NCI-H460 (cell line): Measurements from ENCODE around the gene GP9. TPM values are rescaled to one million over a fixed set of nuclear protein-coding genes. Genes with fewer than 3 reads are reported as not detected.

ENCODE experiments used
- DNase-seq: peaks from one replicate; pipeline ENCODE4 v3.0.0-alpha.2; 2016; ENCODE audit warnings: low read depth; ENCODE audit errors: extremely low read depth
- total RNA-seq: library from RNA; depleted of rRNA; stranded (reverse); fragments of >200 nt; shearing (Covaris generic); gene quantifications from 2 replicates; pipeline ENCODE4 v1.2.3, GENCODE V29; 2014

GP9 gene
- total RNA-seq, 1 experiment from 2014 or later, result not detected

DNA sequence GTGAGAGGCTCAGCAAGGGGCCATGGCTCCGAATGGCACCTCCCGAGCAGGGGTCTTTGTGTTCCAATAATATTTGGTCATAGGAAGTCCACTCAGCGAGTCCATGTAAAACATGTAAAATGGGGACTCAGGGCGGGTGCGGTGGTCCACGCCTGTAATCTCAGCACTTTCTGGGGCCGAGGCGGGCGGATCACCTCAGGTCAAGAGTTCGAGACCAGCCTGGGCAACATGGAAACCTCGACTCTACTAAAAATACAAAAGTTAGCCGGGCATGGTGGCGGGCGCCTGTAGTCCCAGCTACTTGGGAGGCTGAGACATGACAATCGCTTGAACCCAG is 33.1 kb upstream of the GP9 start:
- no peak for DNase-seq

DNA sequence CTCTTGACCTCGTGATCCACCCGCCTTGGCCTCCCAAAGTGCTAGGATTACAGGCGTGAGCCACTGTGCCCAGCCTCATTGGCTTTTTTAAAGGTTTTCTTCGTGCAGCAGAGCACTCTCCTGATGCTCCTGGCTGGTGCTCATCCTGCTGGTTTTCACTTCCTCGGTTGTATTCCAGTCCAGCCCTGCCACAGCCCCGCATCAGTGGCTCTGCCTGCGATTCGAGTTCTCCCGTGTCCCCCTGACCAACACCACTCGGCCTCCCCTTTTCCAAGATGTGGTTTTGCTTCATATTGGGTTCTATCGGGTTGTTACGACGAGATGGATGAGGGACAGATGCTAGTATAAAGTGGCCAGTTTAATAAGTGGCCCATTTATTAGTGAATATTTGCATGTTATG is 31.7 kb upstream of the GP9 start:
- no peak for DNase-seq

DNA sequence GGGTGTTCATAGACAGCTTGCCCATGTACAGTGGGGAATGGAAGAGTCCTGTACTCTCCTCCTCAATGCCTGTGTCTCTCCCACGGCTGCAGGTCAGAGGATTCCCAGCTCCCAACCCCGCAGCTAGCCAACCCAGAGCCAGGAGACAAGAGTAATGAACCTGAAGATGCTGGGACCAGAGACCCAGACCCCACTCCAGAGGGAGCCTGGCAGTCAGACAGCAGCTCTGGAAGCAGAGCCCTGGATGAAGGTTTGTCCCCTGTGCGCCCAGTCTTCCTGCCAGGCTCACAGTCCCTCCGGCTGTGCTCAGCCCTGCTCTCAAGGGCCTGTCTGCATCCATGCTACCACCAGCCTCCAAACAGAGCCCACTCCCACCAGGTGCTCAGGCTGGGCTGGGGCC is 30.0 kb upstream of the GP9 start:
- DNase-seq, result no peak

DNA sequence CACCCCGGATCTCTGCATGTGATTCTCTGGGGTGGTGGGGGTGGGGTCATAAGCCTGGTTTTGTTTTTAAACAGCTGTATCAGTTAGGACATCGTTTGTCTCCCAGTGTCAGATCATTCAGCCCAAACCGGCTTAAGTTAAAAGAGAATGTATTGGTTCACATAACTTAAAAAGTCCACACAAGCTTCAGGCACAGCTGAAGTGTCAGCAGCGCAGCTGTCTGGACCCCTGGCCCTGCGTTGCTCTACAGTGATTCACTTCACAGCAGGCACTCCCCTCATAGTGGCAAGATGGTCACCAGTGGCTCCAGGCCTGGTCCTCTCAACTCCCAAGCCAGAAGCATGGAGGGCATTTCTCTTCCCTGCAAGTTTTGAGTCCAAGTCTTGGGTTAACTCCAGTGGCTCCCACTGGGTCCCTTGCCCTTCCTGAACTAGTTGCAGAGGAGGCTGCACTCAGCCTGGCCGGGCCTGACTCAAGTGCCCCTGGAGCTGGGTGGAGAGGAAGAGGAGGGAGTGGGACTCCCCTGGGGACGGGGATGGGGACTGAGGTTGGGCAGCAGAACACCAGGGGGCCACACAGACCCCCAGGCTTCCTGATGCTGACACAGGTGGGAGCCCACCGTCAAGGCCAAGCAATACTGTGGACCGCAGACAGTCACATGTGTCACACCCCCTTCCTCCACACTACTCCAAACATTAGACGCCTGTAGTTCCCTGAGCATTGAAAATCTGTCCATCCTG is 28.9 kb upstream of the GP9 start:
- DNase-seq, result no peak

DNA sequence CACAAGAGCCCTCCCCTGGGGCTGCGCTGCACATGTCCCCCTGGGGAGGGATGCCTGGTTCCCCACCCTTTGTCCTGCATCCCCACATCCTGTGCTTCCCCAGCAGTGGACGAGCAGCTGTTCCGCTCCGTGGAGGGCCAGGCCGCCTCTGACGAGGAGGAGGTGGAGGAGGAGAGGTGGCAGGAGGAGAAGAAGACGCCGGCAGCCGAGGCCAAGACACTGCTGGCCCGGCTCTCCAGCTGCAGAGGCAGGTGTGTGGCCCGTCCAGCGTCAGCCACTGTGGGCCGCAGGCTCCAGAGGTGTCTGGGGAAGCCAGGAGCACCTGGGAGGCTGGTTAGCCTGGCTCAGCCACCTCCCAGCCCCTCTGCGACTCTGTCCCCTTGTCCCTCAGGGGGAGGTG is 27.9 kb upstream of the GP9 start:
- DNase-seq, result no peak

DNA sequence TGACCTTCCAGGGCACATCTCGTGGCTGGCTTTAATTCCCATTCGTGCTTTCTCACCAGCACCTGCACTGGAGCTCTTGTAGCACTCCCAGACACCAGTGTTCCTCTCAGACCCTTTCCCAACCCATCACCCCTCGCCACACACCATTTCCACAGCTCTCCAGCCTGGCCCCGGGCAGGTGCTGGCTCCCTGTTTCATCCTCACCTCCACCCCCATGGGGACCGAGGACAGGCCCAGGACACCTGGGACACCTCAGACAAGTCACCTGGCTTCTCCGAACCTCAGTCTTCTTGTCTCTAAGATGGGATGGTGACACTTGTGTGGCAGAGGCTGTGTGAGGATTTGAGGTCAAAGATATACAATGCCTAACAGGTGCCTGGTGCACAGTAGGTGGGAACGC is 27.4 kb upstream of the GP9 start:
- no peak for DNase-seq

DNA sequence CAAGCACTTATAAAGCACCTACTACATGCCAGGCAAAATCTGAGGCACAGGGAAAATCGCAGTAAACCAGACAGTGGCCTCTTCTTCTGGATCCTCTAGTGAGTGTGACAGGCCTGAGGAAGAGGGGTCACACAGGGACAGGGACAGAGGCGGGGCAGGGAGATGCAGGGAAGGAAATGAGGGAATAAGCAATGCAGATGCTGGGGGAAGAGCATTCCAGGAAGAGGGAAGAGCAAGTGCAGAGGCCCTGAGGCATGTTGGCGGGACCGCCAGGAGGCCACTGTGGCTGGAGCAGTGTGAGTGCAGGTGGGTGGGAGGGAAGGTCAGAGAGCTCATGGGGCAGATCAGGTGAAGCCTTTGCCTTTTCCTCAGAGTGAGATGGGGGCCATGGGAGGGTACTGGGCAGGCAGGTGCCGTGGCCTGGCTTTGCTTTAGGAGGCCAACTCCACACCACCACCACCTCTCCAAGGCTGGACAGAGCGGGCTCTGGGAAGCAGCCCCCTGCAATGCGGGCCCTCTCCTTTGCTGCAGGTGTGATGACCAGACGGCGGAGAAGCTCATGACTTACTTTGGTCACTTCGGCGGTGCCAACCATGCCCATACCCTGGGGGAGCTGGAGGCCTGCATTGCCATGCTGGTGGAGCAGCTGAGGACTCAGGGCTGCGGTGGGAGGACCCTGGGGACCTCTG is 26.8 kb upstream of the GP9 start:
- no peak for DNase-seq

DNA sequence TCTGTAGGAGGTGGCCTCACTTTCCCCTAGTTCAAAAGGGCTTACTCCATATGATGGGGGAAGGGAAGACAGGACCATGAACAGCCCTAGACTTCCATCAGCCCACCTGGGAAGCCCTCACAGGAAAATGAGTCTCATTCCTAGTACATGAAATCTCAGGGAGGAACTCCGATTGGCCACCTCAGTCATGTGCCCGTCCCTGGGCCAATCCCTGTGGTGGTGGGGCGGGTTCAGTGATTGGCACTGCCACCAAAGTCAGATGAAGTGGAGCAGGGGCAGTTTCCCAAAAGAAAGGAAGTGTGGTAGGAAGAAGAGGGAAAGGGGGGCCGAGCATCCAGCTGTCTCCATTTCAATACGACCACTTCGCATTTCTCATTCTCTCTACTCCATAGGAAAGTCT is 25.9 kb upstream of the GP9 start:
- no peak for DNase-seq

DNA sequence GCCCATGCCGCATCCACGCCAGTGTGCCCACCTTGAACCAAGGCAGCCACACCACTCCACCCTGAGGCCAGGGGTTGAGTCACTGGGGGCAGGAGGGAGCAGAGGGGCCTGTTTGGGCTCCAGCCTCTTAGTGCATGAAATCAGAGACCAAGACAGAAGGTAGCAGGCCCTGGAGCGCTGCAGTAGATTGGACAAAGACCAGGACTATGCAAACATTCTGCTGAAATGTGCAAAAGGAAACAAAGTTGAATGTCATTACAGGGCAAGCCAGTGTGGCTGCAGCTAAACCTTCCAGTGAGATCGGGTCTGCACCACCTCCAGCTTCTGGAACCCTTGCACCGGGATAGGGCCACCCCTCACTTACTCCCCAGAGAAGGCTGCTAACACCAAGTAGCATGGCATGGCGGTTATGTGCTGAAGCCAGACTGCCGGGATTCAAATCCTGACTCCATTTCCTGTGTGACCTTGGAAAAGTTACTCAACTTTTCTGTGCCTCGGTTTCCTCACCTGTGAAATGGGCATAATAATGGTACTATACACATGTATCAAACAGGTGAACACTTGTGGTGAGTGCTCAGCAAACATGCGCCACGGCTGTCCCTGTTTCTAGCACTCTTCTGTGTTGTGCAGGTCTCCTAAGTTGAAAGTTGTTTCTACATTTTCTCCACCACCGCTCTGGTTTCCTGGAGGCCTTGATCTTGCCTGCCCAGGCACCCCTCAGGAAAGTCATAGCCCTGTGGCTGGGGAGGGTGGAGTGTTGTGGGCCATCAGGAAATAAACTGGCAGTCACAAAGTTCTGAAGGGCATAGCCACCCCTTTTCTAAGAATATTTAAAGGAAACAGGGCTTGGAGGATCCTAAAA is 25.0 kb upstream of the GP9 start:
- no peak for DNase-seq

DNA sequence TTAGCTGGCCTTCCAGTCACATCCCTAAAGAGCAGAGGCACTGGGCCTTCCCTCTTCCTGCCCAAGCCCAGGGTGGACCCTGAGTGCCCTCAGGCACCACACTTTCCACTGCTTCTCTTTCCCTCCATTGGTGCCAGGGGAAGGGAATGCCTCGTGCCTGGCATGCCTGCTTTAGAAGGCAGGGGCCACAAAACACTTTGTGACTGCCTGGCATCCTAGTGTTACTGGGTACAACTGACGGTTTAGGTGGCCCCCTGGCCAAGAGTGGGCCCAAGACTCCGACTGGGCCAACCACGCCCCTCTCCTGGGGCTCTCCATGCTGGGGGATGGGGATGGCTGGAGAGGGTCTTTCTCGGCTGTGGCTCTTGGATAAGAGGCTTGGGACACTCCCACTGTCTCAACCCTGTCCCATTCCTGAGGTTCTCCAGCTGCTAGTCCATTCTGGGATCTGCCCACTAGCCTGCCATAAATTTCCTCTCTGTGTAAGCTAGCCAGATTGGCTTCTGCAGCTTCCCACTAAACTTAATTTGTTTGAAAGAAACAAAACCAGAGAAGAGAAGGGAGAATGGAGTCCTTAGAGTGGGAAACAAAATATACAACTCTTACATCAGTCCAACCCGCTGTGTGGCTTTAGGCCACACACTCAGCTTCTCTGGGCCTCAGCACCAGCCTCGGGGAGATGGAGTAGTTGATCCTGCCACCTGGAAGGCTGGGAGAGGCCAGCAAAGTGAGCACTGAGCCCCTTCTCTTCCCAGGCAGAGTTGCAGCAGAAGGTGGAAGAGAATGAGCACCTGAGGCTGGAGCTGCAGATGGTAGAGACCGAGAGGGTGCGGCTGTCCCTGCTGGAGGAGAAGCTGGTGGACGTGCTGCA is 24.1 kb upstream of the GP9 start:
- no peak for DNase-seq

DNA sequence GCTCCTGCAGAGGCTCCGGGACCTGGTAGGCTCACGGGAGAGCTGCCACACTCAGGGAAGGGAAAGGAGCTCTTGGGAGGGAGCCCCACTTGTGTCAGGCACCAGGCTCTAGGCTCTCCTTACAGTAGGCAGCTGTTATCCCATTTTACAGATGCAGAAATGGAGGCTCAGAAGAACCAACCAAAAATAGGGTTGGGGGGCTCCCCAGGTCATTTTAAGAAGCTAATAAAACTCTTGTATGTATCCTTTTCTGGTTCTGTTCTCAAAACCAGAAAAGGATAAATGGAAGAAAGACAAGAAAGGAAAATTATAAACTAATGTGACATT is 23.5 kb upstream of the GP9 start:
- no peak for DNase-seq

DNA sequence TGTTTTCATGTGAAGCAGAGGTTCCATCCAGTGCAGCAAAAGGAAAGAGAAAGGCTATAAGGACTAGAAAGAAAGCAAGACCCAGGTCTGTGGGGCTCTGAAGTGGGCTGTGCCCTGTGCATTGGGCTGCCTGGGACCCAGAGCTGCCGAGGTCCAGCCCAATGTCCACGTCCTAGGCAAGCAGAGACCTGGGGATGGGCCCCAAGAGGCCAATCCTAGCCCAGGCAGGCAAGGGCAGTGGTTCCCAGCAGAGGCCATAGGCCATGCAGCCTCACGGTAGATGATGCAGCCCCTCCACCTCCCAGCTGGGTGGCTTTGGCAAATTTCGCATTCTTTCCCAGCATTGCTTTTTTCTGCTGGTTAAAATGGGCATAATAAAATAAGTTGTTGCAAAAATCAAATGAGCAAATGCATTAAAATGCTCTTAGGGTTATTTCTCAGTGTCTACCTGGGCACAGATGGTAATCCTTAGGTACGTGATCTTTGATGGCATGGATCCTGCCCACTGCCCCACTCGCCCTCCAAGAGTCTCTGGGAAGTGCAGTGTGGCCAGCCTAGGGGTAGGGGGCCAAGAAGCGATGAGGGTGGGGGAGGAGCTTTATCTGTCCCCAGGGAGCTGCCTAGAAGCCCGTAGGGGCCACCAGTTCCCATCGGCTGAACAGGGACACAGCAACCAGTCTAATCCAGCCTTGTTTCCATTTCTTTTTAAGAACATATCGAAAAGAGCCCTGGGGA is 22.3 kb upstream of the GP9 start:
- no peak for DNase-seq

DNA sequence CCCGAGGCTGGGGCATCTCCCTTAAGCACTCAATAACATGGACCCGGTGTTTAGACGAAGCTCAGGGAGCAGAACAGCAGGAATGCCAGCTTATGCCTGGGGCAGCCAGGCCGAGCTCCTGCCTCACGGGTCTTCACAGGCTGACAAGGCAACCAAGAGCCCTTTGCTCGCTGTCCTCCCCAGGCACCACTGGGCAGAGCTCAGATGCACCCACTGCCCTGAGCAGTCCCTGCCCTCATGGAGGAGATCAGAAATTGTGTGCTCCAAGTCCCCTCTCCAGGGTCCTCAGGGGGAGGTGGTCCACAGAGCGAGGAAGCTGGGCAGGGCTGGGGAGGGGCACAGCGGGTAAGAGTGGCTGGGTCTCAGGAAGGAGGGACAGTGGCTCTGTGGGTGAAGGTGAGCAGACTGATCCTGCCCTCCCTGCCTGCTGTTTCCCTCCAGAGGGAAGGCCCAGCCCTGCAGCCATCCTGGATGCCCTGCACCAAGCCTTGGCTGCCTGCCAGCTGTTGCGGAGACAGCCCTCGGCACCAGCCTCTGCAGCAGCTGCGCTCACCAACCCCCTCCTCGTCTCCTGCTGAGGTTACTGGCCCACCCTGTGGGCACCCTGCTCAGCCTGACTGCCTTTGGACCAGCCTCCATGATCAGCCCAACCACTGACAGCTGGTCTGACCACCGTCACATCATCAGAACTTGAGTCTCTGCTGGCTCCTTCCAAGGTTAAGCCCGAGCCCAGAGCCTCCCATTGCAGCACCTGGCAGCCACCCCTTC is 21.1 kb upstream of the GP9 start:
- DNase-seq, result no peak

DNA sequence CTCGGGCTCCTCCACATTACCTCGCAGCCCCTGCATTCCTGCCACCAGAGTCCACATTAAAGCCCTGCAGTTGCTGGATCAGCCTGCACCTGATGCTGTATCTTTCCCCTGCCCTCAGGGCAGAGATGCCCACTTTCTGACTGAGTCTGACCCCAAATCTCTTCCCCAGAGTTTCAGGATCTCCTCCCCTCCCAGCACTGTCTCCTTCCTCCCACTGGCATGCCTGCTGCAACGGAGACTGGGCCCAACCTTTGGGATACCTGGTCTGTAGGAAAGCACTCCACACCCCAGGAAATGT is 20.6 kb upstream of the GP9 start:
- DNase-seq, result no peak

DNA sequence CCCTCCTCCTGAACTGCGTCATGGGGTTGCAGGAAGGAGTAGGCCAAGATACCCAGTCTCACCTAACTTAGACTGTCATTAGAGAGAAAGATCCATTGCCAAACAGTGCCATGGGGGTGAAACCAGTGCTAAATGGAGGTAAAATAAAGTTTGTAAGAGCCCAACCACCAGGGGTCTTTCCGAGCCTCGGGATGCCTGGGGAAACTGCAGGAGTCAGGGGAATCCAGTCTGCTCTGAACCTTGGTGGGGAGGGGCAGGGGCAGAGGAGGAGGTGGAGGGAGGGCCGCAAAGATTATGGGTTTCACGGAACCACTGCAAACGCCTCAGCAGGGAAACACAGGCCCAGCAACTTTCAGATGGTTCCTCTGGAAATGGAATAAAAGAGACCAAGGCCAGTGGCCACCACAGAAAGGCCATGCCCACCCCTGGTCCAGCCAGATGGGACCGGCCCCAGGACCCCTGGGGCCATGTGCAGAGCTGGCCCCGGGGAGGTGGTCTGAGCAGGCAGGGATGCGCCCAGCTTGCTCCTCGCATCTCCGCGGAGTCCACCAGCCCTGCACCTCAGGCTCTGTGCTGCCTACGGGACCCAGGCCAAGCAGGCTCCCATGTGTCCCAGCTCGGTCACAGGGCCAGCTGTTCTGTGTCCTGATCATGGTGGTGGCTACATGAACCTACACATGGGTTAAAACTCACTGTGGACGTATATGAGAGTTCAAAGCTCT is 19.8 kb upstream of the GP9 start:
- no peak for DNase-seq

DNA sequence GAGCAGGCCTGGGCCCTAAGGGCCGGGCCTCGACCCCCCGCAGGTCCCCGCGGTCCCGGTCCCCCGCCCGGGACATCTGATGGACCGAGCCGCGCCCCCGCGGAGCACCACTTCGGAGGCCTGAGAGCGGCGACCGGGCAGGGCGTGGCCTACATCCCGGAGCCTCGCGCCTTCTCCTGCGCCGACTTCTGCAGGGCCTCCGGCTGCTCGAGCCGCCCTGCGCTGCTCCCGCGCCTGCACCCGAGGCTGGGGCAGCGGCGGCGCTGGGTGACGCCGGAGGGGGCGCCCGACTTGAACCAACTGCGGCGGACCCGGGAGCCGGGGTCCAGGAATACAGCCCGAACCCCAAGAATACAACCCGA is 14.9 kb upstream of the GP9 start:
- no peak for DNase-seq

DNA sequence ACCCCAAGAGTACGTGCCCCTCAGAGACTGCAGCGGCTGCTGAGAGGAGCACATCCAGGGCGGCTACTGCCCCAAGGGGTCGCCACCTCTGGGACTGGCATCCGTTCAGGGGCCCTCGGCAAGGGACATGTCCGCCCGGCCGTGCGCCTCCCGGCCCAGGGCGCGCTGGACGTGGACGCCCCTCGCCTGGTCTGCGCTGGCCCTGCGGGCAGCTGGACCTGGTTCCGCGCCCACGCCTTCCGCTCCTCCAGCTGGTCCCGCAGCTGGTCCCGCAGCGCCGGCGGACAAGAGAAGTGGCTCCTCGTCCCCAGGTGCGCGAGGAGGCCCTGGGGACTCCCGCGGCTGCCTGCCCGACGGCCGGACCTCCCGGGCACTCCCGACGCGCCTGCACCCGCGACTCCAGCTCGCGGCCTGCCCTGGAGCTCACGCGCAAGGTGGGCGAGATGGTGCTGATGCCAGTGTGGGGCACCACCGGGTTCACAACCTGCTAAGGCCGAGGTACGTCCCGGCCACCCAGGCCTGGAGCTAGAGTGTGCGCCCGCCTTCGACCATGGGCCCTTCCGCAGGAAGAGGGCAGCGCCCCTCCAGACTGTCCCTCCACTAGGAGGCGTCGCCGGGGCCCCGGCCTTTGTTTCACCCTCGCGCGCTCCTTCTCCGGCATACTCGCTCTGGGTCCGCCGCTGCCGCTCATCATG is 14.4 kb upstream of the GP9 start:
- DNase-seq, result no peak

DNA sequence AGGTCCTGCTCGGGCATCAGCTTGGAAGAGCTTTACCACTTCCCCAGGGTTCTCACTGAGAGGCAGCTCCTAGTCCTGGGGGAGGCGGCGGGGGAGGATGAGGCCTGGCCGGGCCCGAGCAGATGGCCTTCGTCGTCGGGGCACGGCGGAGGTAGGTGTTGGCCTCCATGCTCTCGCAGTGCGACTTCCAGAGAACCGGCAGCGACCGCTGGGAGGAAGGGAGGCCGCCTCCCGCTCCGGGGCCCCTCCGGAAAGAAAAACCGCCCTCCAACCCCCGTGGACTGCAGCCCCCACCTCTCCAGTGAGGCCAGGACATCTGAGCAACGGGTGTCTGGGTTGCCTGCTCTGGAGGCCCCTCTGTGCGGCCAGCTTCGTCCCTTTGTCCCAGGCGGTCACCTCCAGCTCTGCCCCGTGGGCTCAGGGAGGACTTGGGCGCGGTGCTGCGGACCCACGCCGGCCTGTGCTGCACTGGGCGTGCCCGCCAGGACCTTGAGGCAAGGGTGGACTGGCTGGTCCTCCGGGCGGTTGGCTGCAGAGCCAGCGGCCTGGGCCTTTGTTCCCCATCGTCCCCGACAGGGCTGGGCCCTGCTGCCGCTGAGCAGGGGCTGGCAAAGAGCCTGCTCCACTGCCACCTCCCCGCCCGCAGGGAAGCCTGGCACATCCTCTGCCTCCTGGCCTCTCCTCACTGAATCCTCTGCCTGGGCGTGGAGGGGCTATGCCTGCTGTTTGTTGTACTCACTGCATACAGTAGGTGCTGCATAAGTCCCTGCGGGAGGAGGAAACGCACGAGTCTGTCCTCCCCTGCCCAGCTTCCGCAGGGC is 13.6 kb upstream of the GP9 start:
- no peak for DNase-seq
